ENCODE measurements around the gene UBE3C.

The UBE3C gene

GRCh38 chr7:157188091-157188665 is 49.5 kb downstream of the UBE3C start:
- TF ChIP-seq POLR2AphosphoS5 (IDR thresholded peaks at IDR 0.05; ENCODE audit: low read depth, low read length) (no peak), REST (IDR thresholded peaks at IDR 0.05; ENCODE audit: insufficient read depth in 1 of 2, low read depth in 2 of 2, low read length in 2 of 2) (no peak), TAF1 (IDR thresholded peaks at IDR 0.05; ENCODE audit: borderline replicate concordance, insufficient read depth, low read length) (no peak), FOXP2 (optimal IDR thresholded peaks at IDR 0.05; ENCODE audit: borderline replicate concordance, extremely low read depth, extremely low read length, insufficient read depth) (no peak), SIN3A (IDR thresholded peaks at IDR 0.05; ENCODE audit: borderline replicate concordance, insufficient read depth, low read length) (no peak)

- TF ChIP-seq TAF1 (IDR thresholded peaks at IDR 0.05; ENCODE audit: borderline replicate concordance, insufficient read depth, low read length) (no peak), FOXP2 (optimal IDR thresholded peaks at IDR 0.05; ENCODE audit: borderline replicate concordance, extremely low read depth, extremely low read length, insufficient read depth) (no peak), SIN3A (IDR thresholded peaks at IDR 0.05; ENCODE audit: borderline replicate concordance, insufficient read depth, low read length) (no peak), POLR2AphosphoS5 (IDR thresholded peaks at IDR 0.05; ENCODE audit: low read depth, low read length) (no peak), REST (IDR thresholded peaks at IDR 0.05; ENCODE audit: insufficient read depth in 1 of 2, low read depth in 2 of 2, low read length in 2 of 2) (no peak)
Observed at GRCh38 chr7:157189405-157189804, 50.7 kb downstream of the UBE3C start.

GRCh38 chr7:157192861-157193260 is 54.1 kb downstream of the UBE3C start:
- TF ChIP-seq REST (IDR thresholded peaks at IDR 0.05; ENCODE audit: insufficient read depth in 1 of 2, low read depth in 2 of 2, low read length in 2 of 2) (no peak), FOXP2 (optimal IDR thresholded peaks at IDR 0.05; ENCODE audit: borderline replicate concordance, extremely low read depth, extremely low read length, insufficient read depth) (no peak), TAF1 (IDR thresholded peaks at IDR 0.05; ENCODE audit: borderline replicate concordance, insufficient read depth, low read length) (no peak), POLR2AphosphoS5 (IDR thresholded peaks at IDR 0.05; ENCODE audit: low read depth, low read length) (no peak), SIN3A (IDR thresholded peaks at IDR 0.05; ENCODE audit: borderline replicate concordance, insufficient read depth, low read length) (no peak)

- TF ChIP-seq POLR2AphosphoS5 (IDR thresholded peaks at IDR 0.05; ENCODE audit: low read depth, low read length) (no peak), TAF1 (IDR thresholded peaks at IDR 0.05; ENCODE audit: borderline replicate concordance, insufficient read depth, low read length) (no peak), FOXP2 (optimal IDR thresholded peaks at IDR 0.05; ENCODE audit: borderline replicate concordance, extremely low read depth, extremely low read length, insufficient read depth) (no peak), SIN3A (IDR thresholded peaks at IDR 0.05; ENCODE audit: borderline replicate concordance, insufficient read depth, low read length) (no peak), REST (IDR thresholded peaks at IDR 0.05; ENCODE audit: insufficient read depth in 1 of 2, low read depth in 2 of 2, low read length in 2 of 2) (no peak)
Observed at GRCh38 chr7:157193274-157193673, 54.5 kb downstream of the UBE3C start.
